GM18951 (cell line): ENCODE results near the gene LIPE.

Source experiments
- POLR2A ChIP-seq: IDR thresholded peaks from 4 replicates; pipeline ENCODE4 v1.6.1; 2011; ENCODE audit warnings: mild to moderate bottlenecking; ENCODE audit not compliant: insufficient read length, insufficient read depth; ENCODE audit errors: extremely low read depth
- in situ Hi-C: fragments of 300-500 bp; cut with MboI; formaldehyde crosslinking; loops from one replicate; pipeline ENCODE4 v1.12.0; 2022; ENCODE audit warnings: low sequenced_read_pairs, mixed read lengths, inconsistent platforms; ENCODE audit not compliant: unreplicated experiment

Gene LIPE, protein sequence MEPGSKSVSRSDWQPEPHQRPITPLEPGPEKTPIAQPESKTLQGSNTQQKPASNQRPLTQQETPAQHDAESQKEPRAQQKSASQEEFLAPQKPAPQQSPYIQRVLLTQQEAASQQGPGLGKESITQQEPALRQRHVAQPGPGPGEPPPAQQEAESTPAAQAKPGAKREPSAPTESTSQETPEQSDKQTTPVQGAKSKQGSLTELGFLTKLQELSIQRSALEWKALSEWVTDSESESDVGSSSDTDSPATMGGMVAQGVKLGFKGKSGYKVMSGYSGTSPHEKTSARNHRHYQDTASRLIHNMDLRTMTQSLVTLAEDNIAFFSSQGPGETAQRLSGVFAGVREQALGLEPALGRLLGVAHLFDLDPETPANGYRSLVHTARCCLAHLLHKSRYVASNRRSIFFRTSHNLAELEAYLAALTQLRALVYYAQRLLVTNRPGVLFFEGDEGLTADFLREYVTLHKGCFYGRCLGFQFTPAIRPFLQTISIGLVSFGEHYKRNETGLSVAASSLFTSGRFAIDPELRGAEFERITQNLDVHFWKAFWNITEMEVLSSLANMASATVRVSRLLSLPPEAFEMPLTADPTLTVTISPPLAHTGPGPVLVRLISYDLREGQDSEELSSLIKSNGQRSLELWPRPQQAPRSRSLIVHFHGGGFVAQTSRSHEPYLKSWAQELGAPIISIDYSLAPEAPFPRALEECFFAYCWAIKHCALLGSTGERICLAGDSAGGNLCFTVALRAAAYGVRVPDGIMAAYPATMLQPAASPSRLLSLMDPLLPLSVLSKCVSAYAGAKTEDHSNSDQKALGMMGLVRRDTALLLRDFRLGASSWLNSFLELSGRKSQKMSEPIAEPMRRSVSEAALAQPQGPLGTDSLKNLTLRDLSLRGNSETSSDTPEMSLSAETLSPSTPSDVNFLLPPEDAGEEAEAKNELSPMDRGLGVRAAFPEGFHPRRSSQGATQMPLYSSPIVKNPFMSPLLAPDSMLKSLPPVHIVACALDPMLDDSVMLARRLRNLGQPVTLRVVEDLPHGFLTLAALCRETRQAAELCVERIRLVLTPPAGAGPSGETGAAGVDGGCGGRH

GRCh38 chr19:42427313-42427712 is at the start of gene LIPE:
Gene LIPE, minus strand, starts transcription at chr19:42427388. Its CDS starts 239 bp downstream, at chr19:42427149.
- TF ChIP-seq POLR2A, result no peak
- in situ Hi-C loops, result no loop called here

- in situ Hi-C loops, result no loop called here
- TF ChIP-seq POLR2A, result no peak
These were observed 48.2 kb upstream of the LIPE start for GRCh38 chr19:42475366-42475765.

DNA sequence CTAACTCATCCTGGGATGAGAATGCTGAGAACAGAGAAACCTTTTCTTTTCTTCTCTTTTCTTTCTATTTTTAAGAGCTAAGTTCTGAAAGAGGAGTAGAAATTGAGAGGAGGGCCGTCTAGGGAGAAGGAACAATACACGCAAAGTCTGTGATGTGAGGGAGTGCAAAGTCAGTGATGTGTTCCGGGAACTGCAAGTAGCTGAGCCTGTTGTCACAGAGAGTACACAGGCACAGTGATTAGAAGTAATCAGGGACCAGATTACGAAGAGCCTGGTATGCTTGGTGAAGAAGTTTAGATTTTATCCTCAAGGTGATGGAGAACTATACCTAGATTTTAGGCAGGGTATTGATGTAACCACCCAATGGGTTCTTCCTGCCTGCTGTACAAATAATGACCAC is 47.6 kb upstream of the LIPE start:
- no peak for TF ChIP-seq POLR2A
- in situ Hi-C loops, result no loop called here

DNA sequence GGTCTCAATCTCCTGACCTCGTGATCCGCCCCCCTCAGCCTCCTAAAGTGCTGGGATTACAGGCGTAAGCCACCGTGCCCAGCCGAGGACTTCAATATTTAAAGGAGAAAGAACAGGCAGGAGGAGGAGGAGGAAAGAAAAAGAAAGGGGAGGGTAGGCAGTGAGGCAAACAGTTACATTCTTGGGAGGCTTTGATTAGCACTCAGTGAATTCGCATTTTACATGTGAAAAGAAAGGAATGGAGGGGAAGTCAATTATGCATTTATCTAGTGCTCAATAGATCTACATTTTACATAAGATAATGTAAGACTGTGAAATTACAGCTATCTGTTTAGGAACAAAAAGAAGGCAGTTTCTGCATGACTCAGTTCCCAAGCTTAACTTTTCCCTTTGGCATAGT is 46.5 kb upstream of the LIPE start:
- TF ChIP-seq POLR2A, result no peak
- in situ Hi-C loops, result no loop called here

DNA sequence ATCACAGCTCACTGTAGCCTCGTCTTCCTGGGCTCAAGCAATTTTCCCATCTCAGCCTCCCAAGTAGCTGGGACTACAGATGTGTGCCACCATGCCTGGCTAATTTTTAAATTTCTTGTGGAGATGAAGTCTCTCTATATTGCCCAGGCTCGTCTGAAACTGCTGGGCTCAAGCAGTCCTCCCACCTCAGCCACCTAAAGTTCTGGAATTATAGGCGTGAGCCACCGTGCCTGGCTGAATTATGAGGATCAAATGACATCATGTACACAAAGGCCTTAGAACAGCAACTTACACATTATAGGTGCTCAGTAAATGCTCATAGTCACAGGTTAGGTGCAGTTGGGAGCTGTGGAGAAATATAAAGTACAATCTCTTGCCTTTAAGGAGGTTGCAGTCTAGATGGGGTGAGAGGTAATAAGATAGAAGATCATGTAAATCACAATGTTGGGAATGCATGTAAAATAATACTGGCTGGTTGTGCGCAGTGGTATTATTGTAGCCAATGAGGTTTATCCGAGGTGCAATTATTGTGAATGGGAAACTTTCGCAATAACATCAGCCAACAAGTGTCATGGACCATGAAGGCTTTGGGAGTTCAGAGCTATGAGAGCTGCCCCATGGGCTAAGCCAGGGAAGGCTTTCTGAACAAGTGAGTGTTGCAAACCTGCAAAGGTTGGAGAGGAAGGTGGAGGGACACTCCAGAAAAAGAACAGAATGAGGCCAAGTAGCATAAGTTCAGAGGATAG is 45.4 kb upstream of the LIPE start:
- in situ Hi-C loops, result no loop called here
- no peak for TF ChIP-seq POLR2A

DNA sequence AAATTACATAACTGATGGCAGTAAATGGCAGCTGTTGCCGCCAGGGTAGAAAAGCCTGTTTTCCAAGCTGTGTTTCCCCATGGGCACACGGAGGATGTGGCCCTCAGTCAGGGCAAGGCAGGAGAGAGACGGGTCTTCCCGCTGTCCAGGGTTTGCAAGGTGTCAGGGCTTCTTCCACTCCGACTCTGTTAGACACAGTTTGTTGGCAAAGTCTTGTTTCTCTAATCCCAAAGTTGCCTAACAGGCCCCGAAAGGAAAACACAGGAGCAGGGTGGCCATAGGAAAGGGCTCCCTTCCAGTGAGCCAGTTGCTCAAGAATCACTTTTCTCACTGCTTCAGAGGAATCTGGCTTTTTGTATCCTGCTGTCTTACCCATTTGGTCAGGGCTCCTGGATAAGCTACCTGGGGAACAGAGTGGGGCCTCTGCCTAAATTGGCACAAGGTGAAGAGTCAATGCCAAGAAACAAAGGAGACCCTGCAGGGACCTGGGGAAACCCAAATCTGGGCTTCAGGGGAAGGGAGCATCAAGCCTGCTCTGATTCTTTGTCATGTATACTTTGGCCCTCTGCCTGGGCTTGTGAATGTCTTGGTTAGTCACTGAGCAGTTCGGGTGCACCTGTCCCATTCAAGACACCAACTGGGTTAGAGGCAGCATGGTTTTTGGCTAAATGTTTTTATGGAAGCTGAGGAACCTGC is 44.5 kb upstream of the LIPE start:
- in situ Hi-C loops, result no loop called here
- no peak for TF ChIP-seq POLR2A

DNA sequence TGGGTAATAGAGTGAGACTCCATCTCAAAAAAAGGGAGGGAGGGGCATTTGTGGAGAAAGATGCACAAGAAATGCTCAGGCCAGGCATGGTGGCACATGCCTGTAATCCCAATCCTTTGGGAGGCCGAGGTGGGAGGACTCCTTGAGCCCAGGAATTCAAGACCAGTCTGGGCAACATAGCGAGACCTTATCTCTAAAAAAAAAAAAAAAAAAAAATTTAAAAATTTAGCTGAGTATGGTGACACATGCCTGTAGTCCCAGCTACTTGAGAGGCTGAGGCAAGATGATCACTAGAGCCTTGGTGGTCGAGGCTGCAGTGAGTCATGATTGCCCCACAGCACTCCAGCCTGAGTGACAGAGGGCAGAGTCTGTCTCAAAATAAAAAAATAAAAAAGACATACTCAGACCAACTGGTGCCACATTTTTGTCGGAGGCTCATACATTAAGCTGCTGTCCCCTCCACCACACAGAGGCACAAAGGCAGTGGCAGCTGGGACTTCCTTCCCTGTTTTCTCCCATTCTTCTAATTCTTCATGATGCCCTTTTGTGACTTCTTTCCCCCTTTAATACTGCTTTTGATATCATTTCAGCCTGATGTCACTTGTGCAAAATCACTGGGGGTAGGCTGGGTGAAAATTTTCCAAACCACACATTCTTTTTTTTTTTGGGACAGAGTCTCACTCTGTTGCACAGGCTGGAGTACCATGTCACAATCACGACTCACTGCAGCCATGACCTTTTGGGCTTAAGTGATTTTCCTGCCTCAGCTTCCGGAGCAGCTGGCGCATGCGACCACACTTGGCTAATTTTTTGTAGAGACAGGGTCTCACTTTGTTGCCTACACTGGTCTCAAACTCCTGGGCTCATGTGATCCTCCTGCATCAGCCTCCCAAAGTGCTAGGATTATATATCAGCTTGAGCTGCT is 42.4 kb upstream of the LIPE start:
- TF ChIP-seq POLR2A, result no peak
- in situ Hi-C loops, result no loop called here

GRCh38 chr19:42468273-42468796 is 41.1 kb upstream of the LIPE start:
- in situ Hi-C loops, result no loop called here
- TF ChIP-seq POLR2A, result no peak

- in situ Hi-C loops, result no loop called here
- no peak for TF ChIP-seq POLR2A
These were observed 40.1 kb upstream of the LIPE start for GRCh38 chr19:42467183-42467760.

DNA sequence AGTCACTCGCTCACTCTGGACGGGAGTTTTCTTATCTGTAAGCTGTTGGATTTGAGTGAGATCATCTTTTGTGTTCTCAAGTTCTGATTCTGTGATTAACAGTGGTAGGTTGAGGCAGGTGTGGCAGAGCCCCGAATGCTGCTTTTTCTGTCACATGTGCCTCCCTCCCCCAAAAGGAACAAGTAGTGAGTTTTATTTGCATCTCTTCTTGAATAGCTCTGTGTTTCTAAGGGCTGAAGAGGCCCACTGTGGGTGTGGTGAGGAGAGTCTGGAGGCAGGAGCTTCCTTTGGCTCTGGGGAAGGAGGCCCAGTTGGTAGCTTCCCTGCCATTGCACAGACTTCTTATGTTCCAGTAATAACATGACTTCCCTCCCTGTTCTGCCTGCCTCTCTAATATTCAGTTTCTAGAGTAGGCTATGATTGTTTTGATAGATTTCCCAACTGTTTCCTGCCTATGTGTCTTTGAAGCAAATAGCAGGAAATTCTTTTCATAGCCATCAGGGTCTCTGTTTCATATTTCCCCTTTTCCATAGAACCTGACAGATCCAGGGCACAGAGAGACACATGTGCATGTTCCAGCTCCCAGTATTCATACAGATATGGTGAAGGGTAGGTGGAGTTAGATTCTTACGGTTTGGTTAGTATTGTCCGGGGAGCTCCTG is 39.5 kb upstream of the LIPE start:
- no peak for TF ChIP-seq POLR2A
- in situ Hi-C loops, result no loop called here
